SK-N-SH (cell line): ENCODE measurements around the gene ZBTB45. TPM values are rescaled to one million over a fixed set of nuclear protein-coding genes. Genes with fewer than 3 reads are reported as not detected.

ENCODE experiments used
- CTCF ChIA-PET: fragments of 300-600, 350-600 bp; formaldehyde crosslinking; extraction: SDS; loops from one replicate; lab custom pipeline; 2021; lab: Yijun Ruan, JAX
- POLR2A ChIA-PET: fragments of 350-600 bp; sonication (Branson Sonifier 250); formaldehyde crosslinking; extraction: SDS; loops from one replicate; lab custom pipeline; 2020; ENCODE audit warnings: antibody characterized with exemption, inconsistent platforms; lab: Yijun Ruan, JAX
- DNase-seq: peaks from one replicate; pipeline ENCODE4 v3.0.0; 2012
- H2AFZ ChIP-seq: fragments of 200-600 bp; sonication (generic); 2 replicates; pipeline ENCODE4 v1.8.1; 2016; ENCODE audit warnings: antibody characterized with exemption, mild to moderate bottlenecking, low read depth
- H3F3A ChIP-seq: fragments of 200-600 bp; sonication (generic); replicated peaks from 2 replicates; pipeline ENCODE3; 2016; ENCODE audit warnings: antibody characterized with exemption, mild to moderate bottlenecking; ENCODE audit not compliant: insufficient read depth
- H3K27ac ChIP-seq, 2 experiments: fragments of 200-500 bp in 1 of 2; fragments of 200-600 bp in 1 of 2; sonication (Bioruptor generic) in 1 of 2; sonication (generic), shearing (Covaris generic) in 1 of 2; 2 replicates each; pipeline versions ENCODE4 v1.5.1 to v1.6.1; 2014 to 2016; ENCODE audit warnings: low read depth in 2 of 2, inconsistent platforms in 1 of 2, low read length in 1 of 2, mild to moderate bottlenecking in 1 of 2, mixed read lengths in 1 of 2
- H3K27me3 ChIP-seq: fragments of 200-600 bp; sonication (generic), shearing (Covaris generic); 2 replicates; pipeline ENCODE4 v1.6.1; 2016; ENCODE audit warnings: mixed run types; ENCODE audit not compliant: insufficient read depth
- H3K36me3 ChIP-seq, 2 experiments: fragments of 200-500 bp in 1 of 2; fragments of 200-600 bp in 1 of 2; sonication (Bioruptor generic) in 1 of 2; sonication (generic) in 1 of 2; replicated peaks in 1 of 2; 2 replicates each; pipeline versions ENCODE3 to v1.5.1; 2014 to 2016; ENCODE audit warnings: low read length in 1 of 2, mild to moderate bottlenecking in 1 of 2; ENCODE audit not compliant: insufficient read depth in 2 of 2, control insufficient read depth in 1 of 2
- H3K4me1 ChIP-seq, 2 experiments: fragments of 200-500 bp in 1 of 2; fragments of 200-600 bp in 1 of 2; sonication (Bioruptor generic) in 1 of 2; sonication (generic), shearing (Covaris generic) in 1 of 2; 2 replicates each; pipeline versions ENCODE4 v1.5.1 to v1.6.1; 2014 to 2016; ENCODE audit warnings: low read depth in 1 of 2, low read length in 1 of 2, mixed run types in 1 of 2; ENCODE audit not compliant: insufficient read depth in 2 of 2, control insufficient read depth in 1 of 2
- H3K4me2 ChIP-seq: fragments of 200-600 bp; sonication (generic), shearing (Covaris generic); 2 replicates; pipeline ENCODE4 v1.6.1; 2017; ENCODE audit warnings: mixed run types
- H3K4me3 ChIP-seq, 2 experiments: fragments of 200-500 bp in 1 of 2; fragments of 200-600 bp in 1 of 2; sonication (Bioruptor generic) in 1 of 2; sonication (generic), shearing (Covaris generic) in 1 of 2; 2 replicates each; pipeline versions ENCODE4 v1.5.1 to v1.8.1; 2014 to 2016; ENCODE audit warnings: low read depth in 2 of 2, inconsistent platforms in 1 of 2, low read length in 1 of 2, mild to moderate bottlenecking in 1 of 2, mixed read lengths in 1 of 2, moderate library complexity in 1 of 2
- H3K79me2 ChIP-seq: fragments of 200-600 bp; sonication (generic); 2 replicates; pipeline ENCODE4 v1.8.1; 2017; ENCODE audit warnings: mild to moderate bottlenecking; ENCODE audit not compliant: insufficient read depth
- H3K9ac ChIP-seq: fragments of 200-600 bp; sonication (generic); 2 replicates; pipeline ENCODE4 v1.6.1; 2017; ENCODE audit warnings: mixed run types
- H3K9me2 ChIP-seq: fragments of 200-600 bp; sonication (generic); 2 replicates; pipeline ENCODE4 v1.6.1; 2017; ENCODE audit warnings: mixed run types
- H3K9me3 ChIP-seq: fragments of 200-600 bp; sonication (generic); 2 replicates; pipeline ENCODE4 v1.6.1; 2017; ENCODE audit warnings: mixed run types, mild to moderate bottlenecking, moderate library complexity
- H4K20me1 ChIP-seq: fragments of 200-600 bp; sonication (generic); 2 replicates; pipeline ENCODE4 v1.6.1; 2017; ENCODE audit warnings: mild to moderate bottlenecking, mixed run types; ENCODE audit not compliant: insufficient read depth
- CHD2 ChIP-seq: fragments of 150-350 bp; IDR thresholded peaks from 2 replicates; pipeline ENCODE4 v1.6.1; 2018; ENCODE audit warnings: low read length; ENCODE audit not compliant: partially characterized antibody
- EZH2phosphoT487 ChIP-seq: fragments of 200-600 bp; sonication (generic); IDR thresholded peaks from 2 replicates; pipeline ENCODE4 v1.6.1; 2017; ENCODE audit warnings: low read depth, mixed run types, mild to moderate bottlenecking, antibody characterized with exemption, moderate library complexity, borderline replicate concordance
- FOSL2 ChIP-seq: IDR thresholded peaks from 2 replicates; pipeline ENCODE4 v1.4.0; 2012; ENCODE audit warnings: low read depth, mild to moderate bottlenecking, moderate library complexity, borderline replicate concordance
- FOXJ3 ChIP-seq: sonication (generic); formaldehyde crosslinking; IDR thresholded peaks from 2 replicates; pipeline ENCODE4 v1.5.1; 2020; ENCODE audit warnings: mild to moderate bottlenecking, missing genetic modification reagents
- GABPA ChIP-seq: IDR thresholded peaks from 2 replicates; pipeline ENCODE4 v1.4.0; 2012; ENCODE audit warnings: low read depth, mild to moderate bottlenecking
- MAX ChIP-seq: IDR thresholded peaks from 2 replicates; pipeline ENCODE4 v1.4.0; 2012; ENCODE audit warnings: low read depth
- MEF2A ChIP-seq: IDR thresholded peaks from 2 replicates; pipeline ENCODE4 v1.4.0; 2012; ENCODE audit warnings: low read depth, borderline replicate concordance
- MXI1 ChIP-seq: IDR thresholded peaks from 2 replicates; pipeline ENCODE4 v1.6.1; 2012; ENCODE audit warnings: mild to moderate bottlenecking, low read depth, low read length, improper control_type of control experiment
- NRF1 ChIP-seq: IDR thresholded peaks from 2 replicates; pipeline ENCODE4 v1.6.1; 2012; ENCODE audit warnings: low read depth, mild to moderate bottlenecking, low read length
- PBX3 ChIP-seq: IDR thresholded peaks from 2 replicates; pipeline ENCODE4; 2012
- RAD21 ChIP-seq: IDR thresholded peaks from 2 replicates; pipeline ENCODE4 v1.6.1; 2012; ENCODE audit warnings: mild to moderate bottlenecking, low read length
- REST ChIP-seq: IDR thresholded peaks from 2 replicates; pipeline ENCODE4 v1.6.1; 2012; ENCODE audit warnings: mild to moderate bottlenecking, low read depth, low read length, moderate library complexity
- SMC3 ChIP-seq: IDR thresholded peaks from 2 replicates; pipeline ENCODE4 v1.6.1; 2012; ENCODE audit warnings: low read depth, low read length, improper control_type of control experiment
- TAF1 ChIP-seq: IDR thresholded peaks from 2 replicates; pipeline ENCODE4 v1.6.1; 2012; ENCODE audit warnings: low read depth, mild to moderate bottlenecking, low read length, moderate library complexity, borderline replicate concordance
- TEAD4 ChIP-seq: IDR thresholded peaks from 2 replicates; pipeline ENCODE4 v1.4.0; 2012; ENCODE audit warnings: mild to moderate bottlenecking, borderline replicate concordance; ENCODE audit not compliant: insufficient read depth
- USF1 ChIP-seq: IDR thresholded peaks from 2 replicates; pipeline ENCODE4 v1.4.0; 2012; ENCODE audit warnings: low read depth, borderline replicate concordance
- USF2 ChIP-seq: fragments of 150-350 bp; IDR thresholded peaks from 2 replicates; pipeline ENCODE4 v1.6.1; 2017; ENCODE audit warnings: antibody characterized with exemption, low read length, low read depth, borderline replicate concordance
- WGBS: methylation state at CpG from one replicate; pipeline ENCODE4 v1.1.6; 2017; ENCODE audit warnings: low lambda C conversion rate; 5-methylcytosine and 5-hydroxymethylcytosine counted together
- polyA plus RNA-seq, 3 experiments: library from polyadenylated mRNA; depleted of rRNA; stranded (reverse); fragments of >200 nt; gene quantifications; 2 replicates each; pipeline ENCODE4 v1.2.3, GENCODE V29; 2012

ZBTB45 gene
- polyA plus RNA-seq, 1 of the 3 experiments (the other 2 are of a cell fraction), result 11.3 TPM

GRCh38 chr19:58479736-58480480 lies 39.7 kb downstream of the ZBTB45 start:
- Histone ChIP-seq H3K79me2 (no peaks in the 10 kb centered on the region), H3K36me3 (peaks cover 0 to 17% of the 10 kb centered on the region in 2 experiments), H3K27ac (no peak overlapping the region), H3K9ac (no peak overlapping the region), H3K27me3 (no peaks in the 10 kb centered on the region), H3K9me3 (no peaks in the 10 kb centered on the region), H3K4me1 (peaks cover 0 to 24% of the 10 kb centered on the region in 2 experiments; a peak in 1 of 4 replicates), H3K9me2 (no peaks in the 10 kb centered on the region), H3K4me3 (no peak overlapping the region), H2AFZ (no peak overlapping the region)
- DNase-seq, result no peak
- CTCF ChIA-PET, result interaction anchor here (1.4 kb wide), 1 partner anchor 39 kb away, joined by 5 read pairs; the partner anchor contains the start of gene ZBTB45
- no peak for TF ChIP-seq FOXJ3 (CRISPR knock-in tag)
- TF ChIP-seq MAX, result no peak
- no peak for TF ChIP-seq USF1
- TF ChIP-seq CHD2, result no peak
- no peak for TF ChIP-seq NRF1
- TF ChIP-seq SMC3, result no peak
- TF ChIP-seq PBX3, result no peak
- TF ChIP-seq MXI1, result no peak
- no peak for TF ChIP-seq FOSL2
- TF ChIP-seq GABPA, result no peak
- TF ChIP-seq, all 33 proteins: peak for 0
- Histone ChIP-seq H3F3A (peaks cover 3% of the 10 kb centered on the region), H3K4me2 (no peak overlapping the region), H4K20me1 (no peaks in the 10 kb centered on the region)
- POLR2A ChIA-PET, result no interaction called here
- WGBS, result 93% methylated on average over 7 of the region's 28 CpGs

GRCh38 chr19:58479303-58479702 lies 40.3 kb downstream of the ZBTB45 start:
- CTCF ChIA-PET, result interaction anchor here (1.4 kb wide), 1 partner anchor 40 kb away, joined by 5 read pairs; the partner anchor contains the start of gene ZBTB45
- Histone ChIP-seq H3K9me2 (no peaks in the 10 kb centered on the region), H4K20me1 (no peaks in the 10 kb centered on the region), H3K79me2 (no peaks in the 10 kb centered on the region), H2AFZ (no peak overlapping the region), H3F3A (peaks cover 4% of the 10 kb centered on the region), H3K27ac (no peak overlapping the region), H3K4me3 (no peak overlapping the region), H3K9me3 (no peaks in the 10 kb centered on the region), H3K9ac (no peak overlapping the region), H3K36me3 (peaks cover 0 to 17% of the 10 kb centered on the region in 2 experiments), H3K4me1 (peaks cover 0 to 28% of the 10 kb centered on the region in 2 experiments; a peak in 1 of 4 replicates), H3K4me2 (no peak overlapping the region), H3K27me3 (no peaks in the 10 kb centered on the region)
- POLR2A ChIA-PET, result no interaction called here
- DNase-seq, result no peak
- 92% methylated on average over 7 of the region's 7 CpGs for WGBS
- TF ChIP-seq EZH2phosphoT487 (no peak), MEF2A (no peak), MAX (no peak), USF2 (no peak), REST (no peak), MXI1 (no peak), NRF1 (no peak), FOXJ3 (CRISPR knock-in tag) (no peak), TAF1 (no peak), TEAD4 (no peak), RAD21 (no peak)
